ENCODE results near the gene GPR108.

GRCh38 chr19:6765738-6766356 is 28.5 kb upstream of the GPR108 start:
- TF ChIP-seq CTCF (IDR thresholded peaks at IDR 0.05) (no peak), POLR2A (IDR thresholded peaks at IDR 0.05) (no peak)

Measured in adrenal gland (tissue), 5 donors.